Tibial nerve (tissue), 4 donors: ENCODE results near the gene KIRREL3. TPM values are rescaled to one million over a fixed set of nuclear protein-coding genes. Genes with fewer than 3 reads are reported as not detected.

Experiments
- DNase-seq, 2 donors: peaks; one replicate each; pipeline ENCODE4 v3.0.0-alpha.2; 2019; ENCODE audit warnings: low spot score in 2 of 2
- H3K27ac ChIP-seq, 4 donors: fragments of 200-600 bp; sonication (generic) in 3 of 4; one replicate each; pipeline ENCODE4 v1.5.1; 2017 to 2019; ENCODE audit warnings: mild to moderate bottlenecking in 1 of 4
- H3K27me3 ChIP-seq, 2 donors: fragments of 200-600 bp; sonication (generic) in 1 of 2; one replicate each; pipeline versions ENCODE4 v1.5.1 to v1.6.0; 2017 to 2019
- H3K36me3 ChIP-seq, 3 donors: fragments of 200-600 bp; sonication (generic); one replicate each; pipeline ENCODE4 v1.5.1; 2018 to 2019
- H3K4me1 ChIP-seq, 4 donors: fragments of 200-600 bp; sonication (generic) in 3 of 4; one replicate each; pipeline ENCODE4 v1.5.1; 2017 to 2019
- H3K4me3 ChIP-seq, 4 donors: fragments of 200-600 bp; sonication (generic) in 3 of 4; one replicate each; pipeline ENCODE4 v1.5.1; 2017 to 2019; ENCODE audit warnings: mild to moderate bottlenecking in 1 of 4, moderate library complexity in 1 of 4
- H3K9me3 ChIP-seq, 4 donors: fragments of 200-600 bp; sonication (generic) in 3 of 4; one replicate each; pipeline ENCODE4 v1.5.1; 2017 to 2019
- EP300 ChIP-seq, 2 donors: sonication (generic); formaldehyde crosslinking; IDR thresholded peaks; one replicate each; pipeline ENCODE4 v1.6.1; 2017; ENCODE audit warnings: antibody characterized with exemption in 2 of 2, mild to moderate bottlenecking in 1 of 2
- POLR2A ChIP-seq, 2 donors: fragments of 450-650 bp; IDR thresholded peaks; one replicate each; pipeline ENCODE4 v1.6.1; 2017; ENCODE audit warnings: antibody characterized with exemption in 2 of 2, mild to moderate bottlenecking in 2 of 2, moderate library complexity in 2 of 2
- WGBS, 2 donors: methylation state at CpG; one replicate each; pipeline ENCODE4 v1.1.5; 2018; 5-methylcytosine and 5-hydroxymethylcytosine counted together
- total RNA-seq, 4 donors: library from RNA; depleted of rRNA; stranded (reverse); fragments of >200 nt; gene quantifications; one replicate each; pipeline ENCODE4 v1.1.0, GENCODE V29; 2016
- TF ChIP-seq, protein P1 (sequence below), 5 experiments: fragments of 200-600 bp in 3 of 5; fragments of 450-650 bp in 2 of 5; sonication (generic) in 3 of 5; IDR thresholded peaks; one replicate each; pipeline ENCODE4 v1.5.1; 2016 to 2019; ENCODE audit warnings: antibody characterized with exemption in 5 of 5, mild to moderate bottlenecking in 3 of 5, moderate library complexity in 2 of 5

KIRREL3 gene
- total RNA-seq, 4 donors from 2014 or later = not detected

DNA sequence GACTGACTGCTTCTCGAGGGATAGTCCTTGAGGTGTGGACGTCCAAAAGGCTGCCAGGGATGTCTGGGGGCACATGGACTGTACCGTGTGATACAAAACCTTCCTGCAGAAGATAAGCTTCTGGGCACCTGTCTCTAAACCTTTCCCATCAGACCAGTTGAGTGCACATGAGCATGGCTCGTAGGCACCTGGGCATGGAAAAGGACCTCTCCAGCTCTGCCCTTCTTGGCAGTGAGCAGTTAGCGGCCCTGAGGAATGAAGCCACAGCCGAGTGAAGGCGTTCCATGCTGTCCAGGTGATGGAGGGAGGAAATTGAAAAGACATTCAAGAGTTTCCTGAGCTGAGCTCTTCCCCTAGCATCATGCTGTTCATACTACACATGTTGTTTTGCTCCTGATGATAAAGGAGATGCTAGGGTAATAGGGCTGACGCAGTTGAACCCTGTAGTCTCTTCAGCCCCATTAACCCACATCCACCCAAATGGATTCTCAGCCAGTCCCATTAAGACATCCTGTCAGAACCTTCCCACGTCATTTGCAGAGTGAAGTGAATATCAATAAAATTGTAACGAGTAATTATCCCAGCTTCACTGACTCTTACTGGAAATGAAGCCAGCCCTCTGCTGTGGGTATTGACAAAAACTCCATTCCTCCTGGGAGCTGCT lies 138.6 kb downstream of the KIRREL3 start:
- TF ChIP-seq POLR2A (IDR thresholded peaks at IDR 0.05) (no peak), EP300 (IDR thresholded peaks at IDR 0.05) (no peak)
- WGBS, 2 donors = 91 to 92% methylated on average over 10 of the region's 10 CpGs

DNA sequence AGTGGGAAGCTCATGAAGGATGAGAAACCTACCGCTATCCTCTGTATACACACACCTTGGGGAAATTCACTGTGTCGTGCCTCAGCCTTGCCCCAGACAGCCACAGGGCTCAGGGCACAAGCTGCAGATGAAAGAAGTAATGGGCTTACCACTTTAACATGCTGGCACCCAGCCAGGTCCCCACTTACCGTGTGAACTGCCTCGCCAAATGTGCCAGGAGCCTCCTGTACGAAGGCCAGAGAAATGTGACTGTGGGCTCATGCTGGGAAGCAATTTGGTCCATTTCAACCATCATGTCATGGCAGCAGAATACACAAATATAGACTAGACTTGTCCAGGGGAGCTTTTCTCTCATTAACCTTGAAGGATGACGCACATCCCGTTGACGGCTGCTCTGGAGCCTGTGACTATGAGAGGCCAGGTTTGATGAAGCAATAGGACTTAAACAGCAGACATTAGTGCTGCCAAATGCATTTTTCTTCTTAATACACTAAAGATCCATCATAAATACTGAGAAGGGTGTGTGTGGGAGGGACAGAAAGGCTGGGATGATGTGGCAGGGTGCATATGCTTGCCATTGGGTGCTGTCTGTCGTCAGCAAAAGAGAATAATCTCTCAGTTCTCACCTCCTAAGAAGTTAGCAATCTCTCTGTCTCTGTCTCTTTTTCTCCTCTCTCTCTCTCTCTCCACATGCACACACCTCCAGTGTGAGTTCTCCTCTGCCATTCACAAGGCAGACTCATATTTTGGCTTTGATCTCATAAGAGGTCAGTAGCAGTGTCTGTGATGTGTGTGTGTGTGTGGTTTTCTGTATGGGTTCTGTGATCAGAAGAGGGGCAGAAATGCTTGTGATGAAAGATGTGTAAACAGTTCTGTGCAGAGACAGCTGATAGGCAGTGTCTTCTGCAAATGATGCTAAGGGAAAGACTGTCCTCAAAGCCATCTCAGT lies 142.4 kb downstream of the KIRREL3 start:
- no peak for TF ChIP-seq EP300 (IDR thresholded peaks at IDR 0.05)
- TF ChIP-seq, protein P1, sequence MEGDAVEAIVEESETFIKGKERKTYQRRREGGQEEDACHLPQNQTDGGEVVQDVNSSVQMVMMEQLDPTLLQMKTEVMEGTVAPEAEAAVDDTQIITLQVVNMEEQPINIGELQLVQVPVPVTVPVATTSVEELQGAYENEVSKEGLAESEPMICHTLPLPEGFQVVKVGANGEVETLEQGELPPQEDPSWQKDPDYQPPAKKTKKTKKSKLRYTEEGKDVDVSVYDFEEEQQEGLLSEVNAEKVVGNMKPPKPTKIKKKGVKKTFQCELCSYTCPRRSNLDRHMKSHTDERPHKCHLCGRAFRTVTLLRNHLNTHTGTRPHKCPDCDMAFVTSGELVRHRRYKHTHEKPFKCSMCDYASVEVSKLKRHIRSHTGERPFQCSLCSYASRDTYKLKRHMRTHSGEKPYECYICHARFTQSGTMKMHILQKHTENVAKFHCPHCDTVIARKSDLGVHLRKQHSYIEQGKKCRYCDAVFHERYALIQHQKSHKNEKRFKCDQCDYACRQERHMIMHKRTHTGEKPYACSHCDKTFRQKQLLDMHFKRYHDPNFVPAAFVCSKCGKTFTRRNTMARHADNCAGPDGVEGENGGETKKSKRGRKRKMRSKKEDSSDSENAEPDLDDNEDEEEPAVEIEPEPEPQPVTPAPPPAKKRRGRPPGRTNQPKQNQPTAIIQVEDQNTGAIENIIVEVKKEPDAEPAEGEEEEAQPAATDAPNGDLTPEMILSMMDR (IDR thresholded peaks at IDR 0.05) = no peak
- TF ChIP-seq POLR2A (IDR thresholded peaks at IDR 0.05) = no peak
- Histone ChIP-seq H3K9me3 (no peaks in the 10 kb centered on the region), H3K36me3 (no peaks in the 10 kb centered on the region), H3K27ac (no peak overlapping the region), H3K4me1 (no peaks in the 10 kb centered on the region), H3K27me3 (no peaks in the 10 kb centered on the region), H3K4me3 (no peak overlapping the region)
- DNase-seq = no peak
- 75 to 76% methylated on average over 9 of the region's 9 CpGs for WGBS, 2 donors

More for the DNA sequence above, 138.6 kb downstream of the KIRREL3 start:
- no peaks in the 10 kb centered on the region for H3K27me3 ChIP-seq
- no peaks in the 10 kb centered on the region for H3K4me1 ChIP-seq
- H3K4me3 ChIP-seq = no peak overlapping the region
- no peak overlapping the region for H3K27ac ChIP-seq
- DNase-seq = no peak
- H3K36me3 ChIP-seq = no peaks in the 10 kb centered on the region
- H3K9me3 ChIP-seq = no peaks in the 10 kb centered on the region

DNA sequence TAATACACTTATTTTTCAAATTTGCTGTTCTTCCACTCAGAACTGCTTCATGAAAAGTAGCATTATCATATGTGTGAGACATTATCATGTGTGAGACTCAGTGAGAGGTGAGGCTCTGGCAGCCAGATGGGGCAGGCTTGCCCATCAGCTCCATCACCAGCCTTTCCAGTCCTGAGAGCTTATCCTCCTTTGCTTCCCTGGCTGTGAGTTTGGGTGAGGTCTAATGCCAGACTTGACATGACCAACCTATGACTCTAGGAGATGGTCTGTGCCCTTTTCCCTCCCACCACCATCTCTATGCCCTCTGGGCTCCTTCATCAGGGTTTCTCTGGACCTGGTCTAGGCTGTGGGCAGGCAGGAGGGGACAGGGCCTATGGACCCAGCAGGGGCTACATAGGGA lies 145.0 kb downstream of the KIRREL3 start:
- Histone ChIP-seq H3K27me3 (no peaks in the 10 kb centered on the region), H3K36me3 (no peaks in the 10 kb centered on the region), H3K27ac (no peak overlapping the region), H3K4me3 (no peak overlapping the region), H3K9me3 (no peaks in the 10 kb centered on the region), H3K4me1 (no peaks in the 10 kb centered on the region)
- DNase-seq = no peak
- TF ChIP-seq EP300 (IDR thresholded peaks at IDR 0.05) (no peak), POLR2A (IDR thresholded peaks at IDR 0.05) (no peak)
- TF ChIP-seq, protein P1 (IDR thresholded peaks at IDR 0.05) = no peak

DNA sequence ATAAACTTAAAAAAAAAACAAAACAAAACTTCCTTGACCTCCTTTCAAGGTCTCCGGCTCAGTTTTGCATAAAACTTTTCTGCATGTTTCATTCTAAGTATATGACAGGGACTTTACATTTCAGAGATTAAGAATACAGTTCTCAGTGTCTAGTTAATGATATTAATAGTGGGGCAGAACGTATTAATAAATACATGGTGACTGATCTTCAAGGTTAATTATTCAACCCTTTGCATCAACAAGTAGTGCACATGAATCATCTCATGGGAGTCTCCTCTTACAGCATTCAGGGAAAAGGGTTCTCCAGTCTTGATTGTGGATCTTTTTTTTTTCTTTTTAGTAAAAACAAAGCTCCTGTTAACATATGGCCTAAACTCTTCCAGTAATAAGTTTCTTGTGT lies 146.8 kb downstream of the KIRREL3 start:
- no peak for TF ChIP-seq POLR2A (IDR thresholded peaks at IDR 0.05)
- TF ChIP-seq, protein P1 (IDR thresholded peaks at IDR 0.05) = no peak
- TF ChIP-seq EP300 (IDR thresholded peaks at IDR 0.05) = no peak

DNA sequence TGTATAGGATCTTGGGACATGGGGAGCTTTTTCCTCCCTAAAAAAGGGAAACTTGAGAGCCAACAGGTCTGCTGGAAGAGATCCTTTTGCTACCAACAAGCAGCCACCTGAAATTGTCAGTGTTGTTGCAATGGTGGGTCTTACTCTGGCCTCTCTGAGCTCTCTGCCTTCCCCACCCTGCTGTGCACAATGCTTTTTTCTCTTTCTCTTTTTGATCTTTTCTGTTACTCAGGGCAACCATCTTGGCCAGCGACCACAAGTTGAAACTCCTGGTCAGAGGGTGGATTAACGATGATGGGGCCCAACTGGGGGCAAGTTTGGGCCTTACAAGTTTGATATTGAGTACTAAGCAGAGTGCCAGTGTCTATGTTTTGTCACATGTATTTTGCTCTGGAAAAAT lies 155.8 kb downstream of the KIRREL3 start:
- TF ChIP-seq EP300 (IDR thresholded peaks at IDR 0.05) (no peak), POLR2A (IDR thresholded peaks at IDR 0.05) (no peak)
- TF ChIP-seq, protein P1 (IDR thresholded peaks at IDR 0.05) = no peak
- Histone ChIP-seq H3K4me3 (no peak overlapping the region), H3K27ac (no peak overlapping the region), H3K36me3 (no peaks in the 10 kb centered on the region), H3K4me1 (no peaks in the 10 kb centered on the region), H3K27me3 (no peaks in the 10 kb centered on the region), H3K9me3 (no peaks in the 10 kb centered on the region)
- WGBS, 2 donors = 76 to 82% methylated on average over 2 of the region's 2 CpGs
- DNase-seq = no peak

More for the DNA sequence above, 146.8 kb downstream of the KIRREL3 start:
- no peak for DNase-seq
- H3K27ac ChIP-seq = no peak overlapping the region
- no peaks in the 10 kb centered on the region for H3K36me3 ChIP-seq
- no peaks in the 10 kb centered on the region for H3K4me1 ChIP-seq
- no peaks in the 10 kb centered on the region for H3K9me3 ChIP-seq
- H3K4me3 ChIP-seq = no peak overlapping the region
- 63 to 67% methylated on average over 2 of the region's 2 CpGs for whole genome bisulfite sequencing, 2 donors
- H3K27me3 ChIP-seq = no peaks in the 10 kb centered on the region
